HG03045 (cell line): ENCODE data around the gene ABCA9.
"Not testable (repeated sequence)": the region's sequence is repeated elsewhere in the genome, so short reads cannot be mapped to it uniquely, and the experiment has no call there.

Experiments used
- ATAC-seq: cut with Tn5 transposase; IDR thresholded peaks from one replicate; pipeline ENCODE4 v1.9.1; 2021; ENCODE audit warnings: mild to moderate bottlenecking, moderate library complexity; ENCODE audit not compliant: unreplicated experiment

Gene ABCA9

DNA sequence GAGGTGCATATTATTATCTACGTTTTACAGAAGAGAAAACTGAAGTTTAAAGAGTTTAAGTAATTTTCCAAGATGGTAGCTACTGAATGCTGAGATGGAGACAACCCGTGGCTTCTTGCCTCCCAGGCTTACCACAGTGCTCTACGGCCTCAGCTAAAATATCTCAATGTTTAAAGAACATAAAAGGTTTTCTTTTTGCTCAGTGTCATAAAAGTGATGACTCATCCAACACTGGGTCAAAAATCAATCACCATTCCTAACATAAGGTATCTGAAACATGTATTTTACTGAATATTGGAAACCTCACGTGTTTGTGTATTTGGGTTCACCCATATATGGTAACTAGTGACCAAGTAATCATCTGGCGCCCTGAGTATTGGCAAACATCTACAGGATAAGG is 18.4 kb downstream of the ABCA9 start:
- no peak for ATAC-seq

DNA sequence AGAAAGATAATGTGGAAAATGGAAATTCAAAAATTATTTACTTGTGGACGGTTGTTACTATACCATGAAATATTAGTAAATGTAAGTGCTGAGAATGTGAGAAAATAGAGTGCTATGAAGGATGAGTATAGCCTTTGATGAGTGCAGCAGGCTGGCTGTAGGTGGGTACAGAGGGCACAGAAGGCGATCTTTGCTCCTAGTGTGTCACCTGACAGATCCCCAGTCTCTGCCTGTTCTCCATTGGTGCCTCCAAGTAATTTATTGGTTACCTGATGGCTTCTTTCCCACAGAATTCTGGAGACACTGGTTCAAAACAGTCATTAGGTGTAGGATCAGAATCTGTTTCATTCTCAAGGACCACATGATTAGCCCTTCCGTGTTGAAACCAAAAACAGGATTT is 28.9 kb downstream of the ABCA9 start:
- ATAC-seq, result no peak

DNA sequence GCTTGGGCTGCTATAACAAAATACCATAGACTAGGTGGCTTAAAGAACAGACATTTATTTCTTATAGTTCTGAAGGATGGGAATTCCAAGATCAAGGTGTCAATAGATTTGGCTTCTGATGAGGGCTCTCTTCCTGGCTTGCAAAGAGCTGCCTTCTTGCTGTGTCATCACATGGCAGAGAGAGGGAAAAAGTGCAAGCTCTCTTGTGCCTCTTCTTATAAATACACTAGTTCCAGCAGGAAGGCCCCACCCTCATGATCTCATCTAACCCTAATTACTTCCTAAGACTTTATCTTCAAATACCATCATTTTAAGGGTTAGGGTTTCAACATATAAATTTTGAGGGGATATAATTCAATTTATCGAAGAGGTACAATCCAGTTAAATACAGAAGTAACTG is 30.6 kb downstream of the ABCA9 start:
- no peak for ATAC-seq

DNA sequence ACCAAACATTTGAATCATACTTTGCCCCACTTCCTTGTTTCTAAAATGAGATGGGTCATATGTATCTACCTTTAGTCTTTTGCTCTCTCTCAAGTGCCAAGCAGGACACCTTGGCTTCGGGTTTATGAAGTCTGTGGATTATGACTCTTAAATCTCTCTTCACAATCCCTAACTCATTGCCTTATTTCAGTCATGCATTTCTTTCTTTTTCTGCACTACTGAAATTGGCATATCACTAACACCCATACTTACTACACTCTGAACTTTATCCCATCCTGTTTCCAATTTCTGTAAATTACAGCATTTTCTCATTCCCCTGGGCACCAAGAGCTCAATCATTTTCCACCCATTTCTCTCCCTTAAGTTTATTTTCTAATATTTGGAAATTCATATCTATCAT is 42.0 kb downstream of the ABCA9 start:
- ATAC-seq, result no peak

DNA sequence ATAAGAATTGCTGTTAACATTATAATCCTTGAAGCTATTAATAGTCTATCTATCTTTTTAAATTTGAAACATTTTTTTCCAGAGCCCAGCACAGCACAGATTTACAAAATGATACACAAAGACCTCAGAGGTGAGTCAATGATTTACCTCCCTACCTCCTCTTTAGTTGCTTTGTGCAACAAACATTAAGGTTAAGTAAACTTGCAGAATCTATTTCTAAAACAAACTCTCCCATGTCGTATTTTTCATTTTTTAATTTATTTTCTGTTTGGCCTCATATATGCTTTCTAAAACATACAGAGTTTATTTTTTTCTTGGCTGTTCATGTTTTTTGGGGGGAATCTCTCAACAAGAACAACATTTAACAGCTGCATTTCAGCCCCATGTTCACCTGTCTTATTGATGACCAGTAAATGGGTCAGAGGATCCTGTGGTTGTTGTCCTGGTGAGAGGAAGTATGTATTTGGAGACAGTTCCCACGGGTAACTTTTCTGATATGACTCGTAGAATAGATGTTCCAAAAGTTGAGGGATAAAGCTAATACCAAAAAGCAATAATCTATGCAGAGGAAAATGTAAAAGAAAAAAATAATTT is 42.6 kb downstream of the ABCA9 start:
- no peak for ATAC-seq

DNA sequence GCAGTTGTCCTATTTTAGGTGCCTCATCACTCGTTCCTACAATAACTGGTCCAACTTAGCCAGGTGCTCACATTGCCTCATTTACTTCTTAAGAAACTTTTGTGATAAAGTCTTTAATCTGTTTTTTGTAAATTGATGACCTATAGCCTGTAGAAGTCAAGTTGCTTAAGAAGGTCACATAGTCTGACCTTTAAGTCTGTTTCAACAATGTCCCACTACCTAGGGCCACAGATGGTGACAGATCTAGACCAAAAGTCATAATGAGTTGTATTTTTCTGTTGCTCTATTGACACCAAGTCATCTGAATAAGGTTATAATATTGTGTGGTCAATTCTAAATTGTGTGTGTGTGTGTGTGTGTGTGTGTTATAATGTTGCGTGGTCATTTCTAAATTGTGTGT is 45.1 kb downstream of the ABCA9 start:
- ATAC-seq, result no peak

DNA sequence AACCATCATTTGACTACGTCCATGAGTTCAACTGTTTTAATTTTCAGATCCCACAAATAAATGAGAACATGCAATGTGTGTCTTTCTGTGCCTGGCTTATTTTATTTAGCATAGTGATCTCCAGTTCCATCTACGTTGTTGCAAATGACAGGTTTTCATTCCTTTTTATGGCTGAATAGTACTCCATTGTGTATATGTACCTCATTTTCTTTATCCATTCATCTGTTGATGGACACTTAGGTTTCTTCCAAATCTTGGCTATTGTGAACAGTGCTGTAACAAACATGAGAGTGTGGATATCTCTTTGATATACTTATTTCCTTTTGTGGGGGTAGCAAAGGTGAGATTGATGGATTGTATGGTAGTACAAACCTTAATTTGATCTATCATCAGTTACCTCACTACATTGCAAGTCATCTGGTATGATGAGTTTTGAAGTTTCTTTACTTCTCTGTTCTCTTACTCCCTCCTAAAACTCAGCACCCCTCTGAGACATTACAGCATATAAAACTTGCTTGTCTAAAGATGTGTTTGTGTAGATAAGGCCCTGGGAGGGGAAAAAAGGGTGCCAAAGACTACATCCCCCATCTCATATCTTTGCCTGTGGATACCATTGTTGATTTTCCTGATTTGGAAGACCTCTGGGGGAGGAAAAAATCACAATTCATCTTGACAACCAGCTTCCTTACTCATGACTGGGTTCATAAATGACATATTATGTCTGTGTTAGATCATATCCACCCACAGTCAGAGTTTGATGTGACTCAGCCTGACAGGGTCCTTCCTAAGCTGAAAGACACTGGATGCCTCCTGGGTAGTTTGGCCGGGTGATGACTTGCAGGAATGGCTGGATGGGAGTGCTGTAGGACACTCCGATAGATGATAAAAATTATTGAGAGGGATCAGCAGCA is 47.6 kb downstream of the ABCA9 start:
- ATAC-seq, result no peak

DNA sequence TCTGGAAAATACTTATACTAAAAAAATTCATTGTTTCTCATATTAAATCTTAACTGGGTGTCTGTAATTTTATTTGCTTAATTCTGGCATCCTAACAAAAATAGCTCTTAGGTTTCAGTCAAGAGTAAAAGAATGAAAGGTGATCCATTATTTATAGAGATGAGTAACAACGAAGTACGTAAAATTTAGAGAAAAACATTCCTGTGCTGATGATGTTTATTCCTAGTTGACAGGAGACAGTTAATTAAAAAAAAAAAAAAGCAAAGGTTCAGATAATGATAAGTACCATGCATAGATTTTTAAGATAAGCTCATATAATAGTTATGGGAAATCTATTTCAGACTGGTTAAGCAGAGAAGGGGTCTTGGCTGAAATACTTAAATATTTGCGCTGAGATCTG is 50.8 kb downstream of the ABCA9 start:
- ATAC-seq, result no peak

DNA sequence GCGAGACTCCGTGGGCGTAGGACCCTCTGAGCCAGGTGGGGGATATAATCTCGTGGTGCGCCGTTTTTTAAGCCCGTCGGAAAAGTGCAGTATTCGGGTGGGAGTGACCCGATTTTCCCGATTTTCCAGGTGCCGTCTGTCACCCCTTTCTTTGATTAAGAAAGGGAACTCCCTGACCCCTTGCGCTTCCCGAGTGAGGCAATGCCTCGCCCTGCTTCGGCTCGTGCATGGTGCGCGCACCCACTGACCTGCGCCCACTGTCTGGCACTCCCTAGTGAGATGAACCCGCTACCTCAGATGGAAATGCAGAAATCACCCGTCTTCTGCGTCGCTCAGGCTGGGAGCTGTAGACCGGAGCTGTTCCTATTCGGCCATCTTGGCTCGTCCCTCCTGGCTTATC is 56.0 kb downstream of the ABCA9 start:
- ATAC-seq, result not testable (repeated sequence)

DNA sequence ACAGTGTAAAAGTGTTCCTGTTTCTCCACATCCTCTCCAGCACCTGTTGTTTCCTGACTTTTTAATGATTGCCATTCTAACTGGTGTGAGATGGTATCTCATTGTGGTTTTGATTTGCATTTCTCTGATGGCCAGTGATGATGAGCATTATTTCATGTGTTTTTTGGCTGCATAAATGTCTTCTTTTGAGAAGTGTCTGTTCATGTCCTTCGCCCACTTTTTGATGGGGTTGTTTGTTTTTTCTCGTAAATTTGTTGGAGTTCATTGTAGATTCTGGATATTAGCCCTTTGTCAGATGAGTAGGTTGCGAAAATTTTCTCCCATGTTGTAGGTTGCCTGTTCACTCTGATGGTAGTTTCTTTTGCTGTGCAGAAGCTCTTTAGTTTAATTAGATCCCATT is 61.0 kb downstream of the ABCA9 start:
- ATAC-seq, result not testable (repeated sequence)

DNA sequence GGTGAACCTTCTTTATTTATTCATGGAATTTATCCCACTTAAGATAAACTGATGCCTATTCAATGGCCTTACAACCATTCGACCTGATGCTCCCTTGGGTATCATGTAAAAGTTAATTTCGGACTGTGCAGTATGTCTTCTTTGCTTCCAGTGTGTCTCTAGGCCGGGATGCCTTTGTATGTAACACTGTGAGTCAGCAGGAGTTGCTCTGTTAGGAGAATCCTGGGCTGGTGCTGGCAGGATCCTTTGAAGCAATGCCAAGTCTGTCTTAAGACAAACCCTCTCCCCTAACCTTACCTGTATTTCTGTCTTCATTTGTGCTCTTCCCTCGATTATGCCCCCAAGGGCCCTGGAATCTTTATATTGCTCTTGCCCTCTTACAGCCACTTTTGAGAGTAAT is 67.6 kb downstream of the ABCA9 start:
- ATAC-seq, result no peak

DNA sequence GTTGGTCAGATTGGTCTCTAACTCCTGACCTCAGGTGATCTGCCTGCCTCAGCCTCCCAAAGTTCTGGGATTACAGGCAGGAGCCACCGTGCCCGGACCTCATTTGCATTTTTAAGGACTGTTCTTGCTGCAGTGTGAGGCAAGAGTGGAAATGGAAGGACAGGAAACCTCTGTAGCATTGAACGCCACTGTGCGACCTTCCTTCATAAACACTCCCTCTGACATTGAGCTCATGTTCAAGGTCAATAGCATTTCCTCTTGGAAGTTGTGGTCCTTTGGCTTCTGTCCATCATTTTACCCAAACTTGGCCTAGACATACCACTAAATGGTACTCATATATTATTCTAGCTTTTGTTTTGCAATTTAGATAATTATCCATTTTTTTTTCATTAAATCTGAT is 72.8 kb downstream of the ABCA9 start:
- no peak for ATAC-seq

DNA sequence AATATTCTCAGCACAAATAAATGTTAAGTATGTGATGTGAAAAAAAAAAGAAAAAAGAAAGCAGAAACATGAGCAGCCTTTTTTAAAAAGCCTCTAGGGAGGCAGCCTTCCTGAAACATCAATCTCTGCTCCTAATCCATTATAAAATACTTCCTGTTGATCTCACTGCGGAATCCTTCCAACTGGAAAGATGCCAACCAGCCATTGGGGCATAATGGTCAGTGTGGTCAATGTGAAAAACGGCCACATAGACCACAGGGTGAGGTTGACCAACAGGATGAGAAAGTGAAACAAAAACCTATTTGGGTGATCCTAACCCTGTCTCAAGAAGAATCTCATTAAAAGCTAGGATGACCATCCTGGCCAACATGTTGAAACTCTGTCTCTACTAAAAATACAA is 79.4 kb downstream of the ABCA9 start:
- no peak for ATAC-seq

DNA sequence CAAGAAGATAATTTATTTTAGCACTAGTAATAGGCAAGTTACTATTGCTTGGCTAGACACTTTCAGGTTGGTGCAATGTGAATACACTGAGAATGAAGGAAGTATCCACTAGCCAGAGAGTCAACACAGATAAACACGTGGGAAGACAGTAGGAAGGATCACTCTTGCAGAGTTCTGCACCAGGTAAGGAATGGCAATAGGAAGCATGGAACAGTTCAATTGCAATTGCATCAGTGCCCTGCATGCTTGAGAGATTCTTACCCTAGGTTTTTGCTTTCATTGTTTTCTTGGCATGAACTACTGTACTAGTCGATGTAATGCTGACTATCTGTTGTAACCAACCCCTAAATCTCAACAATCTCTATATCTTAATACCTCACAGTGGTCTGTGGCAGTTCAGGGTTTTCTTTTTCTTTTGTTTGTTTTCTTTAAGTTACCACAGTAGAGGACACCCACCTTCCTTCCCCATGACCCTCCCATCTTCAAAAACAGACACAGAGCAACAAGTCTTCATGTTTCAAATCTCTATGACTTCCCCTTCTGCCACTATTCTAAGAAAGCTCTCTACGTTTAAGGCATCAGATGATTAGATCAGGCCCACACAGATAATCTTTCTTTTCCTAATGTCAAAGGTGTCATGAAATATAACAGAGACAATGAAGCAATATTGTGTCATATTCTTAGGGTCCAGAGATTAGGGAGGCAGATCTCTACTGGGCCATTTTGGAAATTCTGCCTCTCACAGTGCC is 87.5 kb downstream of the ABCA9 start:
- no peak for ATAC-seq

DNA sequence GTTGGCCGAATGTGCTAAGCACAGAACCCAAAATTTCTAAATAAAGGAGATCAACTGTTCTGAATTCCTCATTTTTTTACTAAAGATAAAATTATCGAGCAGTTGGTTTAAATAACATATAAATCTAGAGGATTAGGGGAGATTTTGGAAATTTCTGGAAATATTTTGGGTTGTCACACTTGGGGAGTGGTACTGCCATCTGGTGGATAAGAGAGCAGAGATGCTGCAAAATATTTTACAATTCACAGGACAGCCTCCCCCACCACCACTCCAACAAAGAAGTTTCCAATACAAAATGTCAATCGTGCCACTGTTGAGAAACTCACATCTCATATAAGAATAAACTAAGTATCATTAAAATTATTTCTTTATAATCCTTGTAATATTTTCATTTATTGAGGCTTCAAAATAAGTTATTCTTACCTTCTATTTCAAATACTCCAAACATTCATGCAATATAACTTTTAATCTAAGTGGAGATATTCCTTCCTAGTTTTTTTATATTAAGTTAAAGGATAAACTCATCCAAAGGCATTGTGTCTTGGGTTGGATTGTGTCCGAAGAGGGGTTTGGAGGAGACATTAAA is 88.5 kb downstream of the ABCA9 start:
- ATAC-seq, result no peak

DNA sequence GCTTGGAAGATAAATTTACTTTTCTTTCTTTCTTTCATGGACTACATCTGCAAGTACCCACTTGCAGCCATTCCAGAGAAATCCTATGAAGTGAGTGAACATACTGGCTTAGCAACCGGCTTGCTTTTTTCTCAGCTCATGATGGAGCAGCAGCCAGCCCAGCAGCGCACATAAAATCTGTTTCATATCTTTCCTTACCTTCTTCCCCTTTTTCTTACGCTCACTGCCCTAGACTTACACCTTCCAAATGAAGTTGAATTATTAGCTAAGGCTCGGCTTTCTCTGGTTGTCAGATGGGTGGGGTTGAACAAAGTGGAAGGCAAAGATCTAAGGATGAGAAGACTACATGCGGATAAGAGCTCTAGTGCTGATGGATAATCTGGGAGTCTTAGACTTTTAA is 91.6 kb downstream of the ABCA9 start:
- no peak for ATAC-seq

DNA sequence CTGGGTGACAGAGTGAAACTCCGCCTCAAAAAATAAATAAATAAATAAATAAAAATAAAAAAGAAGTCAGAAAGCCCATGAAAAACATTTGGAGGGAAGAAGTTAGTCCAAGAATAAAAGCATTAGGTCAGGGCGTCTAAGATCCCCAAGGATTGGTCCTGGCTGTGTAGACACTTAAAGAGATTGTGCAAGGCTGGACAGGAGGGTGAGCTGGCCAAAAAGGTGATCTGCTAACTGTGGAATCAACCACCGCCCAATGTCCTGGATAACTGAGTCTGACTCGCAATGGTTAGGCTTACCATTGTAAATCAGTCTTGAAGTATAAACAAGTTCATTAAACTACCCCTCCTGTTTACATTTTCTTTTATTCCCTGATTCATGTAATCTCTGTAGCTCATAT is 96.8 kb downstream of the ABCA9 start:
- no peak for ATAC-seq

DNA sequence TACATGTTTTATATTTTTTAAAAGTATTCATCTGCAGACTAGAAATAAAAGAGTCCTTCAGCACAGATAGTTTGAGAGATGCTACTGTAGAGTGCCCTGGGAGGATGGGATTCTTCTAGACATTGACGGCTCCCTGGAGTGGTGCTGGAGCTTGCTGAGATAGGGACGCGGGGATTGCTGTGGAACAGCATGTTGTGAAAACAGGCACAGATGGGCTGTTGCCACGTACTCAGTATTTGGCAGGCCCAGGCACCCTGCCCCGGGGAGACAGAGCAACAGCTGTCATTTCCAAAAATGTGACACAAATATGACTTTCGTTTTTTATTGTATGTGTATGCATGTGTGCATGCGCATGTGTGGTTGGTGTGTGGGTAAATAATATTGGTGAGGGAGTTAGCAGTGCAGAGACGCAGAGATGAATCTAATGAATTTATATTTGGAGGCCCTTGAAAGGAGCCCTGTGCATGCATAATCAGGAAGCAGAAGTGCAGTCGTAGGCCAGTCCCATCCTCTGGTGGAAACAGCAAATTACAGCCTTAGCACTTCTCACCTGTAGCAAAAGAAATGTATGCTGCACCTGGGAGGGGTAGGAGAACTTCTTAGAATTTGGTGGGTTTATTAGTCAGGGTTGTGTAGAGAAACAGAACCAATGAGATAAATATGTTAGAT is 99.4 kb downstream of the ABCA9 start:
- no peak for ATAC-seq

DNA sequence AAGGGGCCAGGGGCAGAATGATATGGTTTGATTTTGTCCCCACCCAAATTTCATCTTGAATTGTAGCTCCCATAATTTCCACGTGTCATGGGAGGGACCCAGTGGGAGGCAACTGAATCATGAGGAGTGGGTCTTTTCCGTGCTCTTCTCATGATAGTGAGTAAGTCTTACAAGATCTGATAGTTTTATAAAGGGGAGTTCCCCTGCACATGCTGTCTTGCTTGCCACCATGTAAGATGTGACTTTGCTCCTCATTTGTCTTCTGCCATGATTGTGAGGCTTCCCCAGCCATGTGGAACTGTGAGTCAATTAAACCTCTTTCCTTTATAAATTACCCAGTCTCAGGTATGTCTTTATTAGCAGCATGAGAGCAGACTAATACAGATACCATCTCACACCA is 101.6 kb downstream of the ABCA9 start:
- ATAC-seq, result not testable (repeated sequence)

DNA sequence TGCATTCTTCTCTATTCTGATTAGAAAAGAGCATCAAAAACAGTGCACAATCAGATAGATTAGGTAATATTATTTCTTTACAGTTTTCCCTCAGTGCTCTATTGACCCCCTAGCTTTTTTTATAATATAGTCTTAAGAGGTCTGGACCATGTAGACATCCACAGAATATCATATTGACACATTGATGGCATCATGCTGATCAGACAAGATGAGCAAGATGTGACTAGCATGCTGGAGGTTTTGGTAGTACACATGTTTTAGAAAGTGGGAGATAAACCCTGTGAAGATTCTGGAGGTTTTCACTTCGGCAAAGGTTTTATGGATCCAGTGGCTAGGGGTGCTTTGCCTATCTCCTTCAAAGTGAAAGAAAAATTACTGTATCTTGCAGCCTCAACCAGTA is 102.8 kb downstream of the ABCA9 start:
- ATAC-seq, result no peak
